GM13976 (cell line): ENCODE data around the gene FOXN3.

ENCODE experiments used
- DNase-seq: peaks from one replicate; pipeline ENCODE4 v3.0.0; 2012; ENCODE audit warnings: low spot score
- in situ Hi-C: fragments of 300-500 bp; cut with MboI; formaldehyde crosslinking; loops from one replicate; pipeline ENCODE4 v1.12.0; 2022; ENCODE audit warnings: low sequenced_read_pairs, mixed read lengths, inconsistent platforms; ENCODE audit not compliant: unreplicated experiment
- TF ChIP-seq, protein P1 (sequence below): IDR thresholded peaks from 2 replicates; pipeline ENCODE4 v1.5.1; 2012; ENCODE audit warnings: borderline replicate concordance, mild to moderate bottlenecking; ENCODE audit not compliant: insufficient read depth; ENCODE audit errors: extremely low read depth, missing control alignments, control extremely low read depth

FOXN3 gene

DNA sequence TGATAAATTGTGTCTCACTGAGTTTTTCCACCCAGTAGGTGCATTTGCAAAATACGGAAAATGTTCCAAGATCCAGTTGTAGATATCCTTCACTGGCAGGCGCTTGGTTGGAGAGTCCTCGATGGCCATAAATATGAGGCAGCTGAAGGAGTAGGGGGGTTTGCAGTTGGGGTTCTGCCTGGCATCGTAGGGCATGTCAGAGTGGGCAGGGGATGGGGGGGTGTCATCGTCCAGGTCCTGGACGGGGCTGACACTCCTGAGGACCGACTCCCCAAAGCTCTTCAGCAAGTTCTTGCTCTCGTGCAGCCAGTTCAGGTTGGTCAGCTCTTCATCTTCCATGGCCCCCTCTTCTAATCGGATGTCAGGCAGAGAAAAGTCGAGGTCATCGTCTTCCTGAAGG, 5.1 kb downstream of the FOXN3 start:
- no peak for DNase-seq
- in situ Hi-C loops: loop anchor here (10.0 to 25.0 kb wide), 2 partner anchors 227 to 375 kb away; no protein-coding TSS in a partner anchor
- TF ChIP-seq, protein P1, sequence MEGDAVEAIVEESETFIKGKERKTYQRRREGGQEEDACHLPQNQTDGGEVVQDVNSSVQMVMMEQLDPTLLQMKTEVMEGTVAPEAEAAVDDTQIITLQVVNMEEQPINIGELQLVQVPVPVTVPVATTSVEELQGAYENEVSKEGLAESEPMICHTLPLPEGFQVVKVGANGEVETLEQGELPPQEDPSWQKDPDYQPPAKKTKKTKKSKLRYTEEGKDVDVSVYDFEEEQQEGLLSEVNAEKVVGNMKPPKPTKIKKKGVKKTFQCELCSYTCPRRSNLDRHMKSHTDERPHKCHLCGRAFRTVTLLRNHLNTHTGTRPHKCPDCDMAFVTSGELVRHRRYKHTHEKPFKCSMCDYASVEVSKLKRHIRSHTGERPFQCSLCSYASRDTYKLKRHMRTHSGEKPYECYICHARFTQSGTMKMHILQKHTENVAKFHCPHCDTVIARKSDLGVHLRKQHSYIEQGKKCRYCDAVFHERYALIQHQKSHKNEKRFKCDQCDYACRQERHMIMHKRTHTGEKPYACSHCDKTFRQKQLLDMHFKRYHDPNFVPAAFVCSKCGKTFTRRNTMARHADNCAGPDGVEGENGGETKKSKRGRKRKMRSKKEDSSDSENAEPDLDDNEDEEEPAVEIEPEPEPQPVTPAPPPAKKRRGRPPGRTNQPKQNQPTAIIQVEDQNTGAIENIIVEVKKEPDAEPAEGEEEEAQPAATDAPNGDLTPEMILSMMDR: no peak

DNA sequence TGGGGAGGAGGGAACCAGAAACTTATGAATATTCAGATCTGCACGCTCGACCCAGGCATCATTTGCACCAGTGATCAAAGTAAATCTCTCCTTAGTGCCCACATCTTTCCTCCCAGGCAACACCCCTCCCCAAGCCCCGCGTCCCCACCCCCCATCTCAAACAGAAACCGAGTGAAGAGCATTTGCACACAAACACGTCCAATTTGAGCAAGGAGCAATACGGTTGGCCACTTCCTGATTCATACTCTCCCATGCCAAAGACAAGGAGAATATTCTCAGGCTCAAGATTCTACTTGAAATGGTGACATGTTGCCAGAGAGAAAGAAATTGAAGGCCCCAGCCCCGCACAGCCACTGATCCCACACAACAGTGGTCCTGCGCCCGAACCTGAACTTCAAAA, 7.1 kb downstream of the FOXN3 start:
- TF ChIP-seq, protein P1: no peak
- DNase-seq: no peak
- in situ Hi-C loops: loop anchor here (10.0 to 25.0 kb wide), 2 partner anchors 225 to 373 kb away; no protein-coding TSS in a partner anchor

DNA sequence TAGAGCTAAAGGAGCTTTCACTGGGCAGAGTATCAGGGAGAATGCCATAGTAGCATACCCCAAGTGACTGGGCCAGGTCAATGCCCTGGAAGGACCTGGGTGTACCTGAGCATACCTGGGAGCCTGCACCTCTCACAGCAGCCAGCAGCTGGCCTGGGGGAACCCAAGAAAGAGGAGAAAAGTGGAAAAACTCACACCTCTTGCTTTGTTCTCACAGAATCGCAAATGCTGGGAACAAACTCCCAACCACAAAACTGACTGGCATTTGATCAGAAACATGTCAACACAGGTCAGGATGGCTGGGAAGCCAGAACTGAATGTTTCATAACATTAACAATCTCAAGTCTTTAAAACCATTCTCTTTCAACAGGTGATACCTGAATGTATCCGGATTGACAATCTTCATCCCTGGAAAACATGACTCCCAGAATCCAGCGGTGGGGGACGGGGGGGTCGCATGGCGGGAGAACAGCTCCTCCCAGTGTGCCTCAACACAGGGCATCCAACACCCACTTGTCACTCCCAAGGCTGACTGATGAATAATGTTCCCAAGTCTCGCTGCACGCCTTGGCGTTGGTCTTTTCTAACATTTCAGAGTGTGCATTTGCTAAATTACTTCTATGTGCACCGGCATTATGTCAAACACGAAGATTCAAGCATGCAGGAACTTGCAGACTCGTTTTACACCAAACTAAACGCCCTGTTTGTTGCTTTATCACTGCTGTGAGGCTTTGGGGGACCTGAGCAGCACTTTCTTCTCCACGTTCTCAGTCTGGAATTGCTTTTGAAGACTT, 7.9 kb downstream of the FOXN3 start:
- in situ Hi-C loops: loop anchor here (25.0 kb wide), 1 partner anchor 372 kb away; no protein-coding TSS in a partner anchor
- DNase-seq: no peak
- TF ChIP-seq, protein P1: no peak

DNA sequence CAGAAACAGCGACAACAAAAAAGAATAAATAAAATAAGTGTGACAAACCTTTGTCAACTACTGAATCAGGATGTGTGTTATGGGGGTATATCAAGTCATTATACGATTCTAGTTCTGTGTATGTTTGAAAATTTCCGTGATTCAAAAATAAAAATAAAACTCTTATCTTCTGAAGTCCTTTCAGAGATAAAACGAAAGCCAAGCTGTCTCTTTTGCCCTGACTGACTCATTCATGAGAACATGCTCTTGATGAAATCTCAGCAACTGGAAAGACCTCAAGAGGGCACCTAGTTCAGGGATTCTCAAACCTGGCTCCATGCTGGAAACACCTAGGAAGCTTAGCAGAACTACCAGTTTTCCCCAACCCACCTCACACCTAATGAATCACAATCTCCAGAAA, 9.2 kb downstream of the FOXN3 start:
- in situ Hi-C loops: loop anchor here (25.0 kb wide), 1 partner anchor 371 kb away; no protein-coding TSS in a partner anchor
- TF ChIP-seq, protein P1: no peak
- no peak for DNase-seq

DNA sequence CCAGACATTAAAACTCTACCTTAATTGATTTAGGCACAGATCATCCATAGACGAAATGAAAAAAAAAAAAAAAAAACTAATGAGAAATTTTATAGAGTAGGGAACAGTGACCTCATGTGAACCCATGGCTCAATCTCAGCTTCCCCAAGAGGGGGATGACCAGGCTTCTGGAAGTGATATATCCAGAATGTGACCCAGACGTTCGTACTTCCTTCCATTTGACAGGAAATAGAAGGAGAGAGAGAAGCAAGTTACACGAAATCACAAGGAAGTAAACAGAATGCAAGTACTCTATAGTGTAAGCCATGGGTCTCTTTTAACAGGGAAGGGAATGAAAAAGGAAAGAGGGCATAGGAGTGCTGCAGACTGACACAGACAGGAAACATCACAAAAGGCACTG, 10.1 kb downstream of the FOXN3 start:
- in situ Hi-C loops: loop anchor here (25.0 kb wide), 1 partner anchor 370 kb away; no protein-coding TSS in a partner anchor
- TF ChIP-seq, protein P1: no peak
- no peak for DNase-seq

DNA sequence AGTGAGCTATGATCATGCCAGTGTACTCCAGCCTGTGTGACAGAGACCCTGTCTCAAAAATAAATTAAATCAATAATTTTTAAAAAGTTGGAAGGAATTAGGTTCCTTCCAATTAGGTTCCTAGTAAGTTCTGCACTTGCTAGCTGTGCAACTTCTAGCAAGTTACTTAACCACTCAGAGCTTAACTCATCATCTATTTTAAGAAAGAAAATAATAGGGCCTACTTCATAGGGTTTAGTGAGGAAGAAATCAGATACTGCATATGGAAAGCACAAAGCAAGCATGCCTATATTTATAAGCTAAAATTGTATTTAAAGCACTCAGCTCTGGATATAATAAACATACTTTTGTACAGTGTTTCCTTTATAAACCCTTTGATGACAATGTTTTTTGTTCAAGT, 10.7 kb downstream of the FOXN3 start:
- no peak for DNase-seq
- TF ChIP-seq, protein P1: no peak
- in situ Hi-C loops: loop anchor here (25.0 kb wide), 1 partner anchor 369 kb away; no protein-coding TSS in a partner anchor
